Right lobe of liver (tissue), 4 donors: Measurements from ENCODE around the gene SAMD4A.

Source experiments
- POLR2A ChIP-seq: fragments of 450-650 bp; IDR thresholded peaks from one replicate; pipeline ENCODE4 v1.6.1; 2017; ENCODE audit warnings: antibody characterized with exemption, mild to moderate bottlenecking
- TF ChIP-seq, protein P1 (sequence below), 4 donors: fragments of 200-600 bp in 3 of 4; fragments of 450-650 bp in 1 of 4; IDR thresholded peaks; one replicate each; pipeline versions ENCODE4 v1.5.1 to v1.8.0; 2016 to 2022; ENCODE audit warnings: antibody characterized with exemption in 4 of 4, mild to moderate bottlenecking in 2 of 4
- donor health status: DM: no; HTN: no; CAD: no.
- donor health status: DM: no; HTN: no; CAD: no.
- donor health status: DM: no; HTN: yes; CAD: no.

DNA sequence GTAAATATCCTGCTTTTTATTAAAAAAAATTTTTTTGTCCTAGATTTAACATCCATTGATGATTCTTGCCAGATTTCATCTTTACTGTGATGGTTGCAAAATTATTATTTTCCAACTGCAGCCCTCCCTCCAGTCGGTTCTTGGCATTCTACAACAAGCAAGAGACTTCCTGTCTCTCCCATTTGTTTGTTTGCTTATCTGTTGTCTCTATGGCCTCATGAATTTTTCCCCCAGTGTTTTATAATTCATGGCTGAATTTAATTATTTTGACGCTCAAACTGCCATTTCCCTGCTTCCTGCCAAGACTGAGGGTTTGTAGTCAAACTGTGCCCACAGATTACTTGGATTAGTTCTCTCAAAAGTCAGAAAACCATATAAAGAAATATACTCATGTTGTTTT, 31.3 kb upstream of the SAMD4A start:
- TF ChIP-seq, protein P1, sequence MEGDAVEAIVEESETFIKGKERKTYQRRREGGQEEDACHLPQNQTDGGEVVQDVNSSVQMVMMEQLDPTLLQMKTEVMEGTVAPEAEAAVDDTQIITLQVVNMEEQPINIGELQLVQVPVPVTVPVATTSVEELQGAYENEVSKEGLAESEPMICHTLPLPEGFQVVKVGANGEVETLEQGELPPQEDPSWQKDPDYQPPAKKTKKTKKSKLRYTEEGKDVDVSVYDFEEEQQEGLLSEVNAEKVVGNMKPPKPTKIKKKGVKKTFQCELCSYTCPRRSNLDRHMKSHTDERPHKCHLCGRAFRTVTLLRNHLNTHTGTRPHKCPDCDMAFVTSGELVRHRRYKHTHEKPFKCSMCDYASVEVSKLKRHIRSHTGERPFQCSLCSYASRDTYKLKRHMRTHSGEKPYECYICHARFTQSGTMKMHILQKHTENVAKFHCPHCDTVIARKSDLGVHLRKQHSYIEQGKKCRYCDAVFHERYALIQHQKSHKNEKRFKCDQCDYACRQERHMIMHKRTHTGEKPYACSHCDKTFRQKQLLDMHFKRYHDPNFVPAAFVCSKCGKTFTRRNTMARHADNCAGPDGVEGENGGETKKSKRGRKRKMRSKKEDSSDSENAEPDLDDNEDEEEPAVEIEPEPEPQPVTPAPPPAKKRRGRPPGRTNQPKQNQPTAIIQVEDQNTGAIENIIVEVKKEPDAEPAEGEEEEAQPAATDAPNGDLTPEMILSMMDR (IDR thresholded peaks at IDR 0.05): no peak
- TF ChIP-seq POLR2A: no peak
